ENCODE results near the gene EPGN. TPM values are rescaled to one million over a fixed set of nuclear protein-coding genes. Genes with fewer than 3 reads are reported as not detected.

EPGN gene
- total RNA-seq, 1 donor from 2014 or later: 2.4 TPM

DNA sequence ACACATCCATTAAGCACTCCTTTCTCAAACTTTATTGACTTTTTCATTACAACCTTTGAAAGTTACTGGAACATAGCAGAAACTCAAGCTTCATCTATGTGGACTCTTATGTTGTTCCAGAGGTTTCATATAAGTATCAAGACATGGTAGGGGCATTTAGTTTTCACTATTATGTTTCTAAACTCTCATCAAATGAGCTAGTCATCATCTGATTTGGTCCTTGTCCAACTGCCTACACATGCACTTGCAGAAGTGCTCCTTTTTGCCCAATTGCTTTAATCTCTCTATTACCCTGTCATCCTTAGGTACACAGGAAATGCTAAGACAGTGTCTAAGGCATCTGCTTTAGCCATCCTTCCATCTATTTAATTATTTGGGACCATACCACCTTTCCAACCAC, 42.2 kb upstream of the EPGN start:
- Mint-ChIP-seq H3K36me3 (no peaks in the 10 kb centered on the region), H3K27me3 (no peaks in the 10 kb centered on the region), H3K4me1 (ENCODE audit: unreplicated experiment) (no peaks in the 10 kb centered on the region), H3K4me3 (no peak overlapping the region), H3K9me3 (no peaks in the 10 kb centered on the region), H3K27ac (no peak overlapping the region)
- TF ChIP-seq, protein P1, sequence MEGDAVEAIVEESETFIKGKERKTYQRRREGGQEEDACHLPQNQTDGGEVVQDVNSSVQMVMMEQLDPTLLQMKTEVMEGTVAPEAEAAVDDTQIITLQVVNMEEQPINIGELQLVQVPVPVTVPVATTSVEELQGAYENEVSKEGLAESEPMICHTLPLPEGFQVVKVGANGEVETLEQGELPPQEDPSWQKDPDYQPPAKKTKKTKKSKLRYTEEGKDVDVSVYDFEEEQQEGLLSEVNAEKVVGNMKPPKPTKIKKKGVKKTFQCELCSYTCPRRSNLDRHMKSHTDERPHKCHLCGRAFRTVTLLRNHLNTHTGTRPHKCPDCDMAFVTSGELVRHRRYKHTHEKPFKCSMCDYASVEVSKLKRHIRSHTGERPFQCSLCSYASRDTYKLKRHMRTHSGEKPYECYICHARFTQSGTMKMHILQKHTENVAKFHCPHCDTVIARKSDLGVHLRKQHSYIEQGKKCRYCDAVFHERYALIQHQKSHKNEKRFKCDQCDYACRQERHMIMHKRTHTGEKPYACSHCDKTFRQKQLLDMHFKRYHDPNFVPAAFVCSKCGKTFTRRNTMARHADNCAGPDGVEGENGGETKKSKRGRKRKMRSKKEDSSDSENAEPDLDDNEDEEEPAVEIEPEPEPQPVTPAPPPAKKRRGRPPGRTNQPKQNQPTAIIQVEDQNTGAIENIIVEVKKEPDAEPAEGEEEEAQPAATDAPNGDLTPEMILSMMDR (conservative IDR thresholded peaks at IDR 0.05): no peak
- no peak for DNase-seq (ENCODE audit: extremely low spot score, unreplicated experiment)

DNA sequence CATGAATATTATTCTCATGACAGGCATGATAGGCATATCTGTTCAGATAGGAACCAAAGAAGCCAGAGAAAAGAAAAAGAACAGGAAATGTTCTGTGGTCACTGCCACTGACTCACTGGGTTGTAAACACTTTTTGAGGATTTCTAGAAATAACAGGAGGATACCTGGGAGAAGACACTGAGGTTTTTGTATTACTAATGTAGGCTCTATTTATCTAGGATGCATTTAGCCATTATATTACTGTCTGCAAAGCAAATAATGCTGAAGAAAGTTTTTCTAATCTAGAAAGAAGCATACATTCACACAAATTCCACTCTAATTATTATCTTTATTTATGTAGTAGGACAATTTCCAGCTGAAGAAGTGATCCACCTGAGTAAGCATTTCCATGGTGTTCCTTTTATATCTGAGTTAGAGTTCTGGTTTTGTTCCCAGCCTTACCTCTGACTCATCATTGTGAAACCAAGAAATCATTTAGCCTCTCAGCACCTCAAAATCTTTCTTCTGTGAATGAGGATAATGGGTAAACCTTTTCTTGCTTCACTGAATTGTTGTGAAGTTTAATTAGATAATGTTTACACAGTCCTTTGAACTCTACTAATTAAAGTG, 40.2 kb upstream of the EPGN start:
- Mint-ChIP-seq H3K4me3 (no peak overlapping the region), H3K9me3 (no peaks in the 10 kb centered on the region), H3K36me3 (no peaks in the 10 kb centered on the region), H3K27me3 (no peaks in the 10 kb centered on the region), H3K4me1 (ENCODE audit: unreplicated experiment) (no peaks in the 10 kb centered on the region), H3K27ac (no peak overlapping the region)
- TF ChIP-seq, protein P1 (conservative IDR thresholded peaks at IDR 0.05): no peak
- DNase-seq (ENCODE audit: extremely low spot score, unreplicated experiment): no peak

DNA sequence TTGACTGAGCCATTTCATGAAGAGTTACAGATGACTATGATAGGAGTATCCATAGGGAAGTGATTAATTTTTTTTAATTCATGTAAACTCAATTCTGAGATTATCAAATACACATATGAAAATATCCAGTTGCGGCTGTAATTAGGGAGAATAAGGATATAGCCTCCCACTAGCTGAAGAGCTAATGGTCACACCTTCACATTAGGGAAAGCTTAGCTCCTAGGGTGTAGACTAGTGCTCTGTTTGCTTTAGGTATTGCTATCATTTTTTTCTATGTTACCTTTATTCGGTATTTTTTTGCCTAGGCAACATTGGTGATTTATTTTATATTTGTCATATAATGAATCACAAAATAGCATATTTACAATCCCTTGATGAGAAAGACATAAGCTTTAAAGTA, 39.6 kb upstream of the EPGN start:
- Mint-ChIP-seq H3K4me3 (no peak overlapping the region), H3K4me1 (ENCODE audit: unreplicated experiment) (no peaks in the 10 kb centered on the region), H3K27ac (no peak overlapping the region), H3K36me3 (no peaks in the 10 kb centered on the region), H3K27me3 (no peaks in the 10 kb centered on the region), H3K9me3 (no peaks in the 10 kb centered on the region)
- no peak for DNase-seq (ENCODE audit: extremely low spot score, unreplicated experiment)
- TF ChIP-seq, protein P1 (conservative IDR thresholded peaks at IDR 0.05): no peak

DNA sequence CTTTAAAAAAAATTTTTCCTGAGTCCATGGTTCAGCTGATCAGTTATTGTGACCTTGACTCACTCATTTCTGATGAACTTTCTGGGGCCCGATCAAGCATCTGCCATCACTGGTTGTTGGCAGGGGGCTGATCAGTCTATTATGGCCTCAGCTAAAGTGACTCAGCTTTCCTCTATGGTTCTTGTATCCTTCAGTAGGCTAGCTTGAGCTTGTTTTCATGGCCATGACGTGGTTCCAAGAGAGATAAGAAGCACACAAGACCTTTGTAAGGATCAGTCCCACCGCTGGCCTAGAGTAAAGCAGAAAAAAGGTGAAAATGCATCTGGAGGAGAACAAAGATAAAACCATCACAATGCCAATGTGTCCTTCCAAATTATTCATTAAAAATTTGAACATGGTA, 29.8 kb upstream of the EPGN start:
- no peaks in the 10 kb centered on the region for H3K9me3 Mint-ChIP-seq
- H3K27me3 Mint-ChIP-seq: no peaks in the 10 kb centered on the region
- no peaks in the 10 kb centered on the region for H3K4me1 Mint-ChIP-seq (ENCODE audit: unreplicated experiment)
- H3K4me3 Mint-ChIP-seq: no peak overlapping the region
- no peak for DNase-seq (ENCODE audit: extremely low spot score, unreplicated experiment)
- TF ChIP-seq, protein P1 (conservative IDR thresholded peaks at IDR 0.05): no peak
- no peak overlapping the region for H3K27ac Mint-ChIP-seq
- no peaks in the 10 kb centered on the region for H3K36me3 Mint-ChIP-seq

DNA sequence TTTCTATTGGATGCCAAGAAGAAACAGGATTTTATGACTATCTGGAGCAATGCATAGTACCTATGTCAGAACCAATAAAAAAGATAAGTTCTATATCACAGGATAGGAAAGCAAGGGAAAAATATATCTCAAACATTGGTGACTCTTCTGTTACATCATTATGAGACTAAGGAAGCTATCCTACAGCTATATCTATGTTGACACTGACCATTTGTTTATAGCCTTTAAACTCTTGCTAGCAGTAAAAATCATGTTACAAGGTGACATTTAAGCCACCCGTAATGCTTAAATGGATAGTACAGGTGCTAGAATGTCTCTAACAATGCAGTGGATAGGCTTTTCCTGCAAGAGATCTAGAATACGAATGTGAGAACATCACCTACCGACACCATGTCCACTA, 28.6 kb upstream of the EPGN start:
- H3K36me3 Mint-ChIP-seq: no peaks in the 10 kb centered on the region

More for the DNA sequence above, 28.6 kb upstream of the EPGN start:
- Mint-ChIP-seq H3K4me1 (ENCODE audit: unreplicated experiment) (no peaks in the 10 kb centered on the region), H3K27me3 (no peaks in the 10 kb centered on the region), H3K9me3 (no peaks in the 10 kb centered on the region), H3K4me3 (no peak overlapping the region), H3K27ac (no peak overlapping the region)
- TF ChIP-seq, protein P1 (conservative IDR thresholded peaks at IDR 0.05): no peak
- no peak for DNase-seq (ENCODE audit: extremely low spot score, unreplicated experiment)

Data from type B pancreatic cell (in vitro differentiated cells).